Astrocyte (in vitro differentiated cells and primary cell): ENCODE data around the gene MYCN. TPM values are rescaled to one million over a fixed set of nuclear protein-coding genes. Genes with fewer than 3 reads are reported as not detected.

ENCODE experiments used
- DNase-seq: peaks from one replicate; pipeline ENCODE4 v3.0.0-alpha.2; 2010; ENCODE audit warnings: low read depth
- FAIRE-seq: peaks from 2 replicates; lab custom pipeline; 2011; peaks lifted over from hg19 to GRCh38; lab: Jason Lieb, UNC
- H2AFZ ChIP-seq: 2 replicates; pipeline ENCODE4 v1.6.0; 2012; ENCODE audit warnings: low read depth, low read length, inconsistent platforms
- H3K27ac ChIP-seq: 2 replicates; pipeline ENCODE4 v1.5.1; 2011; ENCODE audit warnings: low read depth, low read length, inconsistent platforms
- H3K27me3 ChIP-seq: 2 replicates; pipeline ENCODE4 v1.6.0; 2011; ENCODE audit warnings: low read length, inconsistent platforms; ENCODE audit not compliant: insufficient read depth
- H3K36me3 ChIP-seq: 2 replicates; pipeline ENCODE4 v1.5.1; 2011; ENCODE audit warnings: low read length, inconsistent platforms; ENCODE audit not compliant: insufficient read depth
- H3K4me1 ChIP-seq: 2 replicates; pipeline ENCODE4 v1.5.1; 2011; ENCODE audit warnings: low read length, inconsistent platforms; ENCODE audit not compliant: insufficient read depth
- H3K4me2 ChIP-seq: 2 replicates; pipeline ENCODE4 v1.6.0; 2012; ENCODE audit warnings: low read length, inconsistent platforms
- H3K4me3 ChIP-seq: 2 replicates; pipeline ENCODE4 v1.5.1; 2011; ENCODE audit warnings: low read depth, mild to moderate bottlenecking, low read length, inconsistent platforms; ENCODE audit not compliant: insufficient read depth
- H3K79me2 ChIP-seq: 2 replicates; pipeline ENCODE4 v1.6.0; 2012; ENCODE audit warnings: mild to moderate bottlenecking, low read length, inconsistent platforms; ENCODE audit not compliant: insufficient read depth
- H3K9ac ChIP-seq: 2 replicates; pipeline ENCODE4 v1.6.0; 2012; ENCODE audit warnings: mild to moderate bottlenecking, low read length, inconsistent platforms
- H3K9me3 ChIP-seq: 2 replicates; pipeline ENCODE4 v1.5.1; 2012; ENCODE audit warnings: low read depth, mild to moderate bottlenecking, low read length, inconsistent platforms; ENCODE audit not compliant: insufficient read depth
- H4K20me1 ChIP-seq: 2 replicates; pipeline ENCODE4 v1.6.0; 2012; ENCODE audit warnings: low read length, inconsistent platforms; ENCODE audit not compliant: insufficient read depth
- H3K27ac Mint-ChIP-seq: one replicate; pipeline ENCODE4 v1.8.0; 2021; ENCODE audit warnings: mild to moderate bottlenecking, mixed read lengths; ENCODE audit not compliant: unreplicated experiment
- H3K27me3 Mint-ChIP-seq: one replicate; pipeline ENCODE4 v1.8.0; 2021; ENCODE audit warnings: low read depth, mixed read lengths; ENCODE audit not compliant: unreplicated experiment
- H3K36me3 Mint-ChIP-seq: one replicate; pipeline ENCODE4 v1.8.0; 2021; ENCODE audit warnings: low read depth, mixed read lengths; ENCODE audit not compliant: unreplicated experiment
- H3K4me1 Mint-ChIP-seq: one replicate; pipeline ENCODE4 v1.8.0; 2021; ENCODE audit warnings: low read depth, mixed read lengths; ENCODE audit not compliant: unreplicated experiment
- H3K4me3 Mint-ChIP-seq: one replicate; pipeline ENCODE4 v1.8.0; 2021; ENCODE audit warnings: mild to moderate bottlenecking, moderate library complexity, mixed read lengths; ENCODE audit not compliant: unreplicated experiment
- H3K9me3 Mint-ChIP-seq: one replicate; pipeline ENCODE4 v1.8.0; 2021; ENCODE audit warnings: mild to moderate bottlenecking, mixed read lengths; ENCODE audit not compliant: unreplicated experiment
- CTCF ChIP-seq: IDR thresholded peaks from 2 replicates; pipeline ENCODE4 v1.5.1; 2011; ENCODE audit warnings: low read depth, mild to moderate bottlenecking, inconsistent platforms, low read length, moderate library complexity; ENCODE audit not compliant: insufficient read depth
- EZH2 ChIP-seq: IDR thresholded peaks from 2 replicates; pipeline ENCODE4 v1.6.1; 2012; ENCODE audit warnings: mild to moderate bottlenecking, low read length, inconsistent platforms; ENCODE audit not compliant: insufficient read depth
- total RNA-seq: library from RNA; stranded (reverse); gene quantifications from 2 replicates; pipeline ENCODE4 v1.2.1, GENCODE V29; 2021

The MYCN gene
- total RNA-seq, 1 donor from 2014 or later, result 2.6 TPM

GRCh38 chr2:15992457-15993231 is 52.3 kb downstream of the MYCN start:
- Mint-ChIP-seq H3K4me1 (peaks cover 6% of the 10 kb centered on the region), H3K4me3 (no peak overlapping the region), H3K27me3 (peaks cover 23% of the 10 kb centered on the region), H3K36me3 (no peaks in the 10 kb centered on the region), H3K9me3 (no peaks in the 10 kb centered on the region), H3K27ac (no peak overlapping the region)
- H3K79me2 ChIP-seq, result no peaks in the 10 kb centered on the region
- no peak for DNase-seq
- no peak overlapping the region for H3K4me3 ChIP-seq
- H3K27ac ChIP-seq, result no peak overlapping the region
- no peaks in the 10 kb centered on the region for H3K27me3 ChIP-seq
- H3K9ac ChIP-seq, result no peak overlapping the region
- no peaks in the 10 kb centered on the region for H4K20me1 ChIP-seq
- H3K36me3 ChIP-seq, result no peaks in the 10 kb centered on the region
- H3K9me3 ChIP-seq, result peaks cover 2% of the 10 kb centered on the region
- no peaks in the 10 kb centered on the region for H3K4me1 ChIP-seq
- no peak overlapping the region for H2AFZ ChIP-seq
- no peak for TF ChIP-seq EZH2
- TF ChIP-seq CTCF, result no peak
- H3K4me2 ChIP-seq, result no peak overlapping the region
- FAIRE-seq, result no peak

GRCh38 chr2:15993232-15993610 is 52.9 kb downstream of the MYCN start:
- Histone ChIP-seq H3K79me2 (no peaks in the 10 kb centered on the region), H3K36me3 (no peaks in the 10 kb centered on the region), H3K9ac (no peak overlapping the region), H4K20me1 (no peaks in the 10 kb centered on the region), H3K4me2 (no peak overlapping the region), H3K4me1 (no peaks in the 10 kb centered on the region), H3K27me3 (no peaks in the 10 kb centered on the region), H3K9me3 (peaks cover 2% of the 10 kb centered on the region), H2AFZ (no peak overlapping the region), H3K27ac (no peak overlapping the region), H3K4me3 (no peak overlapping the region)
- DNase-seq (no peak), FAIRE-seq (no peak)
- Mint-ChIP-seq H3K27me3 (peaks cover 27% of the 10 kb centered on the region), H3K27ac (no peak overlapping the region), H3K4me3 (no peak overlapping the region), H3K36me3 (no peaks in the 10 kb centered on the region), H3K4me1 (peaks cover 6% of the 10 kb centered on the region), H3K9me3 (no peaks in the 10 kb centered on the region)
- TF ChIP-seq CTCF, result no peak
- no peak for TF ChIP-seq EZH2

GRCh38 chr2:15993666-15994065 is 53.3 kb downstream of the MYCN start:
- Histone ChIP-seq H3K4me2 (no peak overlapping the region), H3K36me3 (no peaks in the 10 kb centered on the region), H3K9me3 (peaks cover 2% of the 10 kb centered on the region), H3K27me3 (no peaks in the 10 kb centered on the region), H3K4me1 (no peaks in the 10 kb centered on the region), H2AFZ (no peak overlapping the region), H3K27ac (no peak overlapping the region), H4K20me1 (no peaks in the 10 kb centered on the region), H3K9ac (no peak overlapping the region), H3K4me3 (no peak overlapping the region), H3K79me2 (no peaks in the 10 kb centered on the region)
- FAIRE-seq (no peak), DNase-seq (no peak)
- H3K36me3 Mint-ChIP-seq, result no peaks in the 10 kb centered on the region
- H3K27me3 Mint-ChIP-seq, result peaks cover 30% of the 10 kb centered on the region
- no peaks in the 10 kb centered on the region for H3K9me3 Mint-ChIP-seq
- TF ChIP-seq EZH2 (no peak), CTCF (no peak)
- no peak overlapping the region for H3K27ac Mint-ChIP-seq
- H3K4me3 Mint-ChIP-seq, result no peak overlapping the region
- H3K4me1 Mint-ChIP-seq, result peaks cover 6% of the 10 kb centered on the region
